AG10803 (cell line): ENCODE measurements around the gene UNC79.

Source experiments
- DNase-seq: peaks from one replicate; pipeline ENCODE4 v3.0.0; 2010; ENCODE audit warnings: low read depth
- H3K4me3 ChIP-seq: 2 replicates; pipeline ENCODE4 v1.5.1; 2011; ENCODE audit warnings: mild to moderate bottlenecking, low read length, control low read depth
- CTCF ChIP-seq: conservative IDR thresholded peaks from 2 replicates; pipeline ENCODE4 v1.5.1; 2011; ENCODE audit warnings: mild to moderate bottlenecking, low read length, control low read depth, inconsistent platforms

UNC79 gene

GRCh38 chr14:93525696-93526451 lies 95.1 kb downstream of the UNC79 start:
- no peak for TF ChIP-seq CTCF
- DNase-seq = peak; percentile 41
- H3K4me3 ChIP-seq = no peak overlapping the region

- no peak for TF ChIP-seq CTCF
- no peak overlapping the region for H3K4me3 ChIP-seq
- peak; percentile 15 for DNase-seq
These were observed 96.5 kb downstream of the UNC79 start for GRCh38 chr14:93527203-93527607.

- DNase-seq = no peak
- H3K4me3 ChIP-seq = no peak overlapping the region
- TF ChIP-seq CTCF = no peak
These were observed 98.3 kb downstream of the UNC79 start for GRCh38 chr14:93528884-93529558.

- H3K4me3 ChIP-seq = no peak overlapping the region
- TF ChIP-seq CTCF = no peak
- no peak for DNase-seq
These were observed 100.9 kb downstream of the UNC79 start for GRCh38 chr14:93531644-93532043.

GRCh38 chr14:93532541-93532940 lies 101.8 kb downstream of the UNC79 start:
- TF ChIP-seq CTCF = no peak
- no peak overlapping the region for H3K4me3 ChIP-seq
- no peak for DNase-seq

GRCh38 chr14:93533437-93533836 lies 102.7 kb downstream of the UNC79 start:
- no peak for DNase-seq
- TF ChIP-seq CTCF = no peak
- no peak overlapping the region for H3K4me3 ChIP-seq

- H3K4me3 ChIP-seq = no peak overlapping the region
- no peak for TF ChIP-seq CTCF
- no peak for DNase-seq
These were observed 103.1 kb downstream of the UNC79 start for GRCh38 chr14:93533842-93534241.
